HepG2 (cell line): Measurements from ENCODE around the gene HSD3B7. TPM values are rescaled to one million over a fixed set of nuclear protein-coding genes. Genes with fewer than 3 reads are reported as not detected.

Experiments used
- ASH2L ChIP-seq: fragments of 300-600, 200-600 bp; sonication (generic); IDR thresholded peaks from 2 replicates; pipeline ENCODE4 v1.7.0; 2017; ENCODE audit warnings: low read depth, mild to moderate bottlenecking, moderate library complexity, mixed read lengths, low read length; ENCODE audit not compliant: insufficient read length
- FOXA3 ChIP-seq: IDR thresholded peaks from 2 replicates; pipeline ENCODE4 v1.6.1; 2016; ENCODE audit warnings: missing genetic modification reagents, missing compliant biosample characterization
- GATAD1 ChIP-seq: IDR thresholded peaks from 2 replicates; pipeline ENCODE4 v1.6.1; 2016; ENCODE audit warnings: missing genetic modification reagents, missing compliant biosample characterization
- JUND ChIP-seq: sonication (generic); formaldehyde crosslinking; IDR thresholded peaks from 2 replicates; pipeline ENCODE4 v1.8.0; 2022; ENCODE audit warnings: mild to moderate bottlenecking, missing genetic modification reagents
- NBN ChIP-seq: fragments of 450-650 bp; conservative IDR thresholded peaks from 2 replicates; pipeline ENCODE4 v1.6.1; 2017
- NFIC ChIP-seq: IDR thresholded peaks from 2 replicates; pipeline ENCODE4 v1.6.1; 2012; ENCODE audit warnings: mild to moderate bottlenecking, low read length, inconsistent platforms
- NR1H2 ChIP-seq: sonication (generic); formaldehyde crosslinking; IDR thresholded peaks from 2 replicates; pipeline ENCODE4 v1.8.1; 2022; ENCODE audit warnings: low read depth, missing genetic modification reagents, borderline replicate concordance
- PTBP1 ChIP-seq: fragments of 200-400 bp; formaldehyde crosslinking; IDR thresholded peaks from 2 replicates; pipeline ENCODE4 v1.6.1; 2018; ENCODE audit warnings: low read length, low read depth; ENCODE audit not compliant: poor library complexity, severe bottlenecking
- RARG ChIP-seq: sonication (generic); formaldehyde crosslinking; IDR thresholded peaks from 2 replicates; pipeline ENCODE4 v1.4.0; 2020; ENCODE audit warnings: low read depth, mild to moderate bottlenecking, missing genetic modification reagents
- RBM39 ChIP-seq: fragments of 200-400 bp; formaldehyde crosslinking; IDR thresholded peaks from one replicate; pipeline ENCODE4 v1.6.1; 2018; ENCODE audit warnings: antibody characterized with exemption, mild to moderate bottlenecking, low read depth, low read length; ENCODE audit not compliant: poor library complexity, severe bottlenecking
- SKI ChIP-seq: fragments of 450-650 bp; IDR thresholded peaks from one replicate; pipeline ENCODE4 v1.6.1; 2018; ENCODE audit warnings: mild to moderate bottlenecking; ENCODE audit not compliant: partially characterized antibody
- SUZ12 ChIP-seq: fragments of 150-350 bp; IDR thresholded peaks from 2 replicates; pipeline ENCODE4 v1.6.1; 2014; ENCODE audit warnings: low read depth, low read length
- ZNF251 ChIP-seq: sonication (generic); formaldehyde crosslinking; IDR thresholded peaks from 2 replicates; pipeline ENCODE4 v1.9.0; 2021; ENCODE audit warnings: mild to moderate bottlenecking, missing genetic modification reagents
- ZNF253 ChIP-seq: sonication (generic); formaldehyde crosslinking; IDR thresholded peaks from 2 replicates; pipeline ENCODE4 v1.8.0; 2022; ENCODE audit warnings: mild to moderate bottlenecking, missing genetic modification reagents, borderline replicate concordance
- ZNF451 ChIP-seq: sonication (generic); formaldehyde crosslinking; IDR thresholded peaks from 2 replicates; pipeline ENCODE4 v1.5.0; 2020; ENCODE audit warnings: mild to moderate bottlenecking, missing genetic modification reagents
- ZNF629 ChIP-seq: sonication (generic); formaldehyde crosslinking; conservative IDR thresholded peaks from 2 replicates; pipeline ENCODE4 v1.5.0; 2020; ENCODE audit warnings: missing genetic modification reagents
- polyA plus RNA-seq, 8 experiments: library from polyadenylated mRNA; depleted of rRNA in 3 of 8; stranded (reverse) in 7 of 8; unstranded in 1 of 8; fragments of >200 nt; fragmentation: Illumina TruSeq in 4 of 8; extraction: Trizol in 4 of 8; gene quantifications; 2 replicates each; pipeline versions ENCODE4 v1.2.1 to v1.2.3, GENCODE V29; 2011 to 2016; ENCODE audit warnings: low read depth in 4 of 8, missing spikeins in 1 of 8, mixed read lengths in 1 of 8; ENCODE audit not compliant: insufficient read depth in 1 of 8
- total RNA-seq, 5 experiments: library from RNA; depleted of rRNA; stranded (reverse); fragments of >200 nt; fragmentation: Illumina TruSeq; extraction: Trizol; gene quantifications; 2 replicates each; pipeline ENCODE4 v1.2.3, GENCODE V29; 2016; ENCODE audit warnings: low read depth in 1 of 5
- TF ChIP-seq, protein P1 (sequence below): sonication (generic); formaldehyde crosslinking; IDR thresholded peaks from 2 replicates; pipeline ENCODE4 v1.4.0; 2020; ENCODE audit warnings: mild to moderate bottlenecking, missing genetic modification reagents, borderline replicate concordance
- TF ChIP-seq, protein P2 (sequence below): IDR thresholded peaks from 2 replicates; pipeline ENCODE4 v1.6.1; 2012; ENCODE audit warnings: inconsistent platforms
- TF ChIP-seq, protein P3 (sequence below): sonication (generic); formaldehyde crosslinking; IDR thresholded peaks from 2 replicates; pipeline ENCODE4 v1.5.0; 2020; ENCODE audit warnings: mild to moderate bottlenecking, missing genetic modification reagents, moderate library complexity
- TF ChIP-seq, protein P4 (sequence below): conservative IDR thresholded peaks from 2 replicates; pipeline ENCODE4 v1.6.1; 2018; ENCODE audit warnings: missing genetic modification reagents
- TF ChIP-seq, protein P5 (sequence below): IDR thresholded peaks from 2 replicates; pipeline ENCODE4 v1.6.1; 2016; ENCODE audit warnings: missing genetic modification reagents, missing compliant biosample characterization

Gene HSD3B7
- total and polyA plus RNA-seq, 2 of the 13 experiments (the other 11 are each of a cell fraction or from before 2014, with no cell fraction given): 32.9 to 69.7 TPM

DNA sequence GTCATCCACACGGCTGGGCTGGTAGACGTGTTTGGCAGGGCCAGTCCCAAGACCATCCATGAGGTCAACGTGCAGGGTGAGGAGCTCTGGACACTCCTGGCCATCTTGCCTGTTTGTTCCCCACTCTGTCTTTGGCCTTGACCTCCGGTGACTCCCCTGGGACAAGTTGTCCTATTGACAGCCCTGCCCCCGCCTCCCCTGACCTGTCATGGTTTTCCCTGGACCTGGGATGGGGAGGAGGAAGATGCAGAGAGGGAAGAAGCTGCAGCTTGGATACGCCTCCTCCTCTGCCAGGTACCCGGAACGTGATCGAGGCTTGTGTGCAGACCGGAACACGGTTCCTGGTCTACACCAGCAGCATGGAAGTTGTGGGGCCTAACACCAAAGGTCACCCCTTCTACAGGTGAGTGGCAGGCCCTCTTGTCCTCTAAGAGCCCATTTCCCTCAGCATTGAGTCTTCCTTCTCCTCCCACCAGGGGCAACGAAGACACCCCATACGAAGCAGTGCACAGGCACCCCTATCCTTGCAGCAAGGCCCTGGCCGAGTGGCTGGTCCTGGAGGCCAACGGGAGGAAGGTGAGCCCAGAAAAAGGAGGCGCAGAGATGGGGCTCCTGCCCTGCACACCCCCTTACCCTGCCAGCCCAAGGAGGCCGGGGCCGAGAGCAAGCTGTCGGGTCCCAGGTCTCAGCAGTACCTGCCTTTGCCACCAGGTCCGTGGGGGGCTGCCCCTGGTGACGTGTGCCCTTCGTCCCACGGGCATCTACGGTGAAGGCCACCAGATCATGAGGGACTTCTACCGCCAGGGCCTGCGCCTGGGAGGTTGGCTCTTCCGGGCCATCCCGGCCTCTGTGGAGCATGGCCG, 1.4 kb downstream of the HSD3B7 start (continued):
- TF ChIP-seq, protein P1, sequence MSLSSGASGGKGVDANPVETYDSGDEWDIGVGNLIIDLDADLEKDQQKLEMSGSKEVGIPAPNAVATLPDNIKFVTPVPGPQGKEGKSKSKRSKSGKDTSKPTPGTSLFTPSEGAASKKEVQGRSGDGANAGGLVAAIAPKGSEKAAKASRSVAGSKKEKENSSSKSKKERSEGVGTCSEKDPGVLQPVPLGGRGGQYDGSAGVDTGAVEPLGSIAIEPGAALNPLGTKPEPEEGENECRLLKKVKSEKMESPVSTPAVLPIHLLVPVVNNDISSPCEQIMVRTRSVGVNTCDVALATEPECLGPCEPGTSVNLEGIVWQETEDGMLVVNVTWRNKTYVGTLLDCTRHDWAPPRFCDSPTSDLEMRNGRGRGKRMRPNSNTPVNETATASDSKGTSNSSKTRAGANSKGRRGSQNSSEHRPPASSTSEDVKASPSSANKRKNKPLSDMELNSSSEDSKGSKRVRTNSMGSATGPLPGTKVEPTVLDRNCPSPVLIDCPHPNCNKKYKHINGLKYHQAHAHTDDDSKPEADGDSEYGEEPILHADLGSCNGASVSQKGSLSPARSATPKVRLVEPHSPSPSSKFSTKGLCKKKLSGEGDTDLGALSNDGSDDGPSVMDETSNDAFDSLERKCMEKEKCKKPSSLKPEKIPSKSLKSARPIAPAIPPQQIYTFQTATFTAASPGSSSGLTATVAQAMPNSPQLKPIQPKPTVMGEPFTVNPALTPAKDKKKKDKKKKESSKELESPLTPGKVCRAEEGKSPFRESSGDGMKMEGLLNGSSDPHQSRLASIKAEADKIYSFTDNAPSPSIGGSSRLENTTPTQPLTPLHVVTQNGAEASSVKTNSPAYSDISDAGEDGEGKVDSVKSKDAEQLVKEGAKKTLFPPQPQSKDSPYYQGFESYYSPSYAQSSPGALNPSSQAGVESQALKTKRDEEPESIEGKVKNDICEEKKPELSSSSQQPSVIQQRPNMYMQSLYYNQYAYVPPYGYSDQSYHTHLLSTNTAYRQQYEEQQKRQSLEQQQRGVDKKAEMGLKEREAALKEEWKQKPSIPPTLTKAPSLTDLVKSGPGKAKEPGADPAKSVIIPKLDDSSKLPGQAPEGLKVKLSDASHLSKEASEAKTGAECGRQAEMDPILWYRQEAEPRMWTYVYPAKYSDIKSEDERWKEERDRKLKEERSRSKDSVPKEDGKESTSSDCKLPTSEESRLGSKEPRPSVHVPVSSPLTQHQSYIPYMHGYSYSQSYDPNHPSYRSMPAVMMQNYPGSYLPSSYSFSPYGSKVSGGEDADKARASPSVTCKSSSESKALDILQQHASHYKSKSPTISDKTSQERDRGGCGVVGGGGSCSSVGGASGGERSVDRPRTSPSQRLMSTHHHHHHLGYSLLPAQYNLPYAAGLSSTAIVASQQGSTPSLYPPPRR (CRISPR knock-in tag): no peak; the same call in 1 of the 2 replicates
- TF ChIP-seq, protein P2, sequence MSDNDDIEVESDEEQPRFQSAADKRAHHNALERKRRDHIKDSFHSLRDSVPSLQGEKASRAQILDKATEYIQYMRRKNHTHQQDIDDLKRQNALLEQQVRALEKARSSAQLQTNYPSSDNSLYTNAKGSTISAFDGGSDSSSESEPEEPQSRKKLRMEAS: no peak
- TF ChIP-seq NFIC (no peak), SUZ12 (no peak), GATAD1 (CRISPR knock-in tag) (no peak), JUND (CRISPR knock-in tag) (no peak), ZNF451 (CRISPR knock-in tag) (peak; percentile 44; the same call in 1 of the 2 replicates), RBM39 (no peak), ASH2L (no peak), ZNF629 (CRISPR knock-in tag) (no peak), SKI (peak; percentile 42), PTBP1 (no peak), NBN (no peak), RARG (0 out of 2 replicates have a peak, but pooled peaks have one; percentile 12), ZNF251 (no peak), ZNF253 (peak; percentile 58; the same call in 1 of the 2 replicates), NR1H2 (0 out of 2 replicates have a peak, but pooled peaks have one; percentile 52), FOXA3 (CRISPR knock-in tag) (peak; percentile 21; the same call in 1 of the 2 replicates)
- TF ChIP-seq, protein P3, sequence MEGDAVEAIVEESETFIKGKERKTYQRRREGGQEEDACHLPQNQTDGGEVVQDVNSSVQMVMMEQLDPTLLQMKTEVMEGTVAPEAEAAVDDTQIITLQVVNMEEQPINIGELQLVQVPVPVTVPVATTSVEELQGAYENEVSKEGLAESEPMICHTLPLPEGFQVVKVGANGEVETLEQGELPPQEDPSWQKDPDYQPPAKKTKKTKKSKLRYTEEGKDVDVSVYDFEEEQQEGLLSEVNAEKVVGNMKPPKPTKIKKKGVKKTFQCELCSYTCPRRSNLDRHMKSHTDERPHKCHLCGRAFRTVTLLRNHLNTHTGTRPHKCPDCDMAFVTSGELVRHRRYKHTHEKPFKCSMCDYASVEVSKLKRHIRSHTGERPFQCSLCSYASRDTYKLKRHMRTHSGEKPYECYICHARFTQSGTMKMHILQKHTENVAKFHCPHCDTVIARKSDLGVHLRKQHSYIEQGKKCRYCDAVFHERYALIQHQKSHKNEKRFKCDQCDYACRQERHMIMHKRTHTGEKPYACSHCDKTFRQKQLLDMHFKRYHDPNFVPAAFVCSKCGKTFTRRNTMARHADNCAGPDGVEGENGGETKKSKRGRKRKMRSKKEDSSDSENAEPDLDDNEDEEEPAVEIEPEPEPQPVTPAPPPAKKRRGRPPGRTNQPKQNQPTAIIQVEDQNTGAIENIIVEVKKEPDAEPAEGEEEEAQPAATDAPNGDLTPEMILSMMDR (CRISPR knock-in tag): no peak
- TF ChIP-seq, protein P4, sequence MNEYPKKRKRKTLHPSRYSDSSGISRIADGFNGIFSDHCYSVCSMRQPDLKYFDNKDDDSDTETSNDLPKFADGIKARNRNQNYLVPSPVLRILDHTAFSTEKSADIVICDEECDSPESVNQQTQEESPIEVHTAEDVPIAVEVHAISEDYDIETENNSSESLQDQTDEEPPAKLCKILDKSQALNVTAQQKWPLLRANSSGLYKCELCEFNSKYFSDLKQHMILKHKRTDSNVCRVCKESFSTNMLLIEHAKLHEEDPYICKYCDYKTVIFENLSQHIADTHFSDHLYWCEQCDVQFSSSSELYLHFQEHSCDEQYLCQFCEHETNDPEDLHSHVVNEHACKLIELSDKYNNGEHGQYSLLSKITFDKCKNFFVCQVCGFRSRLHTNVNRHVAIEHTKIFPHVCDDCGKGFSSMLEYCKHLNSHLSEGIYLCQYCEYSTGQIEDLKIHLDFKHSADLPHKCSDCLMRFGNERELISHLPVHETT (CRISPR knock-in tag): no peak
- TF ChIP-seq, protein P5, sequence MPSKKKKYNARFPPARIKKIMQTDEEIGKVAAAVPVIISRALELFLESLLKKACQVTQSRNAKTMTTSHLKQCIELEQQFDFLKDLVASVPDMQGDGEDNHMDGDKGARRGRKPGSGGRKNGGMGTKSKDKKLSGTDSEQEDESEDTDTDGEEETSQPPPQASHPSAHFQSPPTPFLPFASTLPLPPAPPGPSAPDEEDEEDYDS (CRISPR knock-in tag): no peak
